Vagina (tissue), 2 donors: Measurements from ENCODE around the gene RNU5B-1.

Experiments used
- CTCF ChIP-seq, 3 experiments: fragments of 450-650 bp in 2 of 3; fragments of 200-600 bp in 1 of 3; sonication (generic) in 1 of 3; IDR thresholded peaks; one replicate each; pipeline ENCODE4 v1.5.1; 2017 to 2019; ENCODE audit warnings: antibody characterized with exemption in 3 of 3, mild to moderate bottlenecking in 2 of 3, moderate library complexity in 2 of 3
- POLR2AphosphoS5 ChIP-seq, 2 donors: sonication (generic); formaldehyde crosslinking; IDR thresholded peaks; one replicate each; pipeline ENCODE4 v1.9.0; 2017; ENCODE audit warnings: antibody characterized with exemption in 2 of 2, mild to moderate bottlenecking in 2 of 2, low read depth in 1 of 2; ENCODE audit not compliant: insufficient read depth in 1 of 2

DNA sequence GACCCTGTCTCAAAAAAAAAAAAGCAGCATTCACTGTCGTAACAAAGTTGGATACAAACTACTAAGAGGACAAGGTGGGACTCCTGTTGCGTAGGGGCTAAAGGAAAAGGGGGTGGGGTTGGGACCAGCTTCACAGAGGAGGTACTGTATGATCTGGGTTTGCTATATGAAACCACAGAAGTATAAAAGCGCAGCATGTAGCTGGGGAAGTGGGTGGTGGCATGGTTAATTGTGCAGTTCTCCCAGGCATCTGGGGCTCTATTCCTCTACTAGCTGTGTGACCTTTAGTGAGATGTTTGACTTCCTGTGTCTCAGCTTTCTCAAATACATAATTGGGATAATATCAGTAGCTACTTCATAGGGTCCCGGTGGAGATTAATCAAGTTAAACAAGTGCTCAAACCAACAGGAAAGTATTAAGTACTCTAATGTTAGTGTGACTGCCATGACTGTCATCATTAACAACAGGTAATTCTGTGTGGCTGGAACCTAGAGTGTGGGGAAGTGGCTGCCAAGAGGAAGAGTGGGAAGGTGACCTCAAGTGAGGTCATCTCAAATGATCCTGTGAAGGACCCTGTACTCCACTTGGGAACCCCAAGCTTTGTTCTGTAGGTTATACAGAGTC is 29.3 kb upstream of the RNU5B-1 start:
- no peak for TF ChIP-seq CTCF (IDR thresholded peaks at IDR 0.05)
- no peak for TF ChIP-seq POLR2AphosphoS5 (IDR thresholded peaks at IDR 0.05; ENCODE audit: insufficient read depth in 1 of 2, low read depth in 1 of 2)
